Lung (tissue), 12 donors: ENCODE results near the gene ASCC3. TPM values are rescaled to one million over a fixed set of nuclear protein-coding genes. Genes with fewer than 3 reads are reported as not detected.

Experiments used
- ATAC-seq: fragments of 200-7000 bp; cut with Tn5 transposase; one replicate; pipeline ENCODE4 v1.9.1; 2020; ENCODE audit warnings: moderate number of reproducible peaks; ENCODE audit not compliant: insufficient read depth, low FRiP score
- DNase-seq, 3 donors: peaks; one replicate each; pipeline ENCODE4 v3.0.0-alpha.2; 2013 to 2017
- H3K27ac ChIP-seq, 2 donors: one replicate each; pipeline ENCODE4 v1.5.1; 2013; ENCODE audit warnings: mild to moderate bottlenecking in 2 of 2, moderate library complexity in 2 of 2, control low read depth in 1 of 2, inconsistent platforms in 1 of 2, low read depth in 1 of 2, low read length in 1 of 2
- H3K27me3 ChIP-seq, 3 donors: one replicate each; pipeline ENCODE4 v1.5.1; 2013; ENCODE audit warnings: low read length in 2 of 3; ENCODE audit not compliant: control insufficient read depth in 3 of 3, insufficient read depth in 3 of 3
- H3K36me3 ChIP-seq, 4 donors: one replicate each; pipeline ENCODE4 v1.5.1; 2013; ENCODE audit warnings: low read length in 4 of 4, mild to moderate bottlenecking in 1 of 4, moderate library complexity in 1 of 4; ENCODE audit not compliant: control insufficient read depth in 4 of 4, insufficient read depth in 4 of 4
- H3K4me1 ChIP-seq, 5 donors: one replicate each; pipeline ENCODE4 v1.5.1; 2013; ENCODE audit warnings: low read length in 5 of 5, mild to moderate bottlenecking in 2 of 5, moderate library complexity in 1 of 5; ENCODE audit not compliant: control insufficient read depth in 5 of 5, insufficient read depth in 5 of 5
- H3K4me3 ChIP-seq: one replicate; pipeline ENCODE4 v1.5.1; 2013; ENCODE audit warnings: mild to moderate bottlenecking, control low read depth, moderate library complexity
- H3K9ac ChIP-seq, 2 donors: one replicate each; pipeline ENCODE4 v1.5.1; 2013; ENCODE audit warnings: low read length in 2 of 2, control low read depth in 1 of 2; ENCODE audit not compliant: insufficient read depth in 1 of 2
- H3K9me3 ChIP-seq, 4 donors: one replicate each; pipeline ENCODE4 v1.5.1; 2013; ENCODE audit warnings: low read length in 3 of 4, mild to moderate bottlenecking in 1 of 4, moderate library complexity in 1 of 4; ENCODE audit not compliant: control insufficient read depth in 4 of 4, insufficient read depth in 3 of 4
- WGBS, 2 donors: extraction: QIAGEN DNeasy Blood & Tissue Kit; methylation state at CpG; one replicate each; pipeline ENCODE4 v1.1.7; 2013; 5-methylcytosine and 5-hydroxymethylcytosine counted together
- polyA plus RNA-seq, 2 donors: library from polyadenylated mRNA; stranded (reverse); fragments of 200-250 nt; gene quantifications; one replicate each; pipeline ENCODE4 v1.2.1, GENCODE V29; 2013
- total RNA-seq, 2 donors: library from RNA; depleted of rRNA in 1 of 2; stranded (reverse); fragments of >200 nt in 1 of 2; gene quantifications; one replicate each; pipeline ENCODE4 v1.2.1, GENCODE V29; 2014 to 2021
- TF ChIP-seq, protein P1 (sequence below): IDR thresholded peaks from 2 replicates; pipeline ENCODE4 v1.5.1; 2012; ENCODE audit warnings: mild to moderate bottlenecking; ENCODE audit errors: control extremely low read depth, extremely low read depth
- donor health status: control.
- donor health status: control.
- donor health status: Bipolar disorder and iron deficiency.
- donor health status: healthy.
- donor health status: DM: yes; HTN: yes; CAD: no.

Gene ASCC3
- total and polyA plus RNA-seq, 4 donors = 5.3 to 49.2 (median 22.0) TPM

DNA sequence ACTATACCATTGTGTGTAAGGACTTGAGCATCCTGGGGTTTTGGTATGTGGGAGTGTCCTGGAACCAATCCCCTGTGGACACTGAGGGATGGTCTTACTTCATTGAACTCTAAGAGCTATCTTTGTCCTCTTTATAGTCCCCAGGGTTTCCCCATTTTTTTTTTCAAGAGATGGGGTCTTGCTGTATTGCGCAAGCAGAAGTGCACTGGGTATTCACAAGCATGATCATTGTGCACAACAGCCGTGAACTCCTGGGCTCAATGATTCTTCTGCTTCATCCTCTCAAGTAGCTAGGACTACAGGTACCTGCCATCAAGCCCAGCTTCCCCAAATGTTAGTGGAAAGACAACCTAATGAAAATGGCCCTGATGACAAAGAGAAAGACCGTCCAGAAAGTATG, 2.2 kb upstream of the ASCC3 start:
- Histone ChIP-seq H3K4me3 (no peak overlapping the region), H3K27me3 (no peaks in the 10 kb centered on the region), H3K9me3 (no peaks in the 10 kb centered on the region), H3K9ac (no peak overlapping the region), H3K36me3 (peaks cover 0 to 4% (median 0%) of the 10 kb centered on the region in 4 donors), H3K27ac (no peak overlapping the region), H3K4me1 (peaks cover 0 to 15% (median 11%) of the 10 kb centered on the region in 5 donors)
- DNase-seq (no peak), ATAC-seq (no peak)
- 95 to 99% methylated on average over 3 of the region's 3 CpGs for WGBS, 2 donors
- TF ChIP-seq, protein P1, sequence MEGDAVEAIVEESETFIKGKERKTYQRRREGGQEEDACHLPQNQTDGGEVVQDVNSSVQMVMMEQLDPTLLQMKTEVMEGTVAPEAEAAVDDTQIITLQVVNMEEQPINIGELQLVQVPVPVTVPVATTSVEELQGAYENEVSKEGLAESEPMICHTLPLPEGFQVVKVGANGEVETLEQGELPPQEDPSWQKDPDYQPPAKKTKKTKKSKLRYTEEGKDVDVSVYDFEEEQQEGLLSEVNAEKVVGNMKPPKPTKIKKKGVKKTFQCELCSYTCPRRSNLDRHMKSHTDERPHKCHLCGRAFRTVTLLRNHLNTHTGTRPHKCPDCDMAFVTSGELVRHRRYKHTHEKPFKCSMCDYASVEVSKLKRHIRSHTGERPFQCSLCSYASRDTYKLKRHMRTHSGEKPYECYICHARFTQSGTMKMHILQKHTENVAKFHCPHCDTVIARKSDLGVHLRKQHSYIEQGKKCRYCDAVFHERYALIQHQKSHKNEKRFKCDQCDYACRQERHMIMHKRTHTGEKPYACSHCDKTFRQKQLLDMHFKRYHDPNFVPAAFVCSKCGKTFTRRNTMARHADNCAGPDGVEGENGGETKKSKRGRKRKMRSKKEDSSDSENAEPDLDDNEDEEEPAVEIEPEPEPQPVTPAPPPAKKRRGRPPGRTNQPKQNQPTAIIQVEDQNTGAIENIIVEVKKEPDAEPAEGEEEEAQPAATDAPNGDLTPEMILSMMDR = no peak

DNA sequence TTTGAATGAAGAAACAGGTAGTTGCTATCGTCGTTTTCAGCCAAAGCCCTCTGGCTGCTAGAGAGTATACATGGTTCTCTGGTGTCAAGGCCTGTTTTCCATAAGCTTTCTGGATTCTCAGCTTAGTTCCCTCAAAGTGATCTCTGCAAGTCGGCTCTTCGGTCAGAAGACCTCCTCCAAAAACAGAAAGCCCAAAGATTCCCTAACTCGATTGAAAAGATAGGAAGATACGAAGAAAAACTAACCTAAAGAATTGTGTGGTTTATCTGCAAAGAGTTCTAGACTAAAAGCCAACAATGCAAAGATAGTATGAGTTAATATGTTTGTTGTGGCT, 545 bp upstream of the ASCC3 start:
- ATAC-seq = no peak

DNA sequence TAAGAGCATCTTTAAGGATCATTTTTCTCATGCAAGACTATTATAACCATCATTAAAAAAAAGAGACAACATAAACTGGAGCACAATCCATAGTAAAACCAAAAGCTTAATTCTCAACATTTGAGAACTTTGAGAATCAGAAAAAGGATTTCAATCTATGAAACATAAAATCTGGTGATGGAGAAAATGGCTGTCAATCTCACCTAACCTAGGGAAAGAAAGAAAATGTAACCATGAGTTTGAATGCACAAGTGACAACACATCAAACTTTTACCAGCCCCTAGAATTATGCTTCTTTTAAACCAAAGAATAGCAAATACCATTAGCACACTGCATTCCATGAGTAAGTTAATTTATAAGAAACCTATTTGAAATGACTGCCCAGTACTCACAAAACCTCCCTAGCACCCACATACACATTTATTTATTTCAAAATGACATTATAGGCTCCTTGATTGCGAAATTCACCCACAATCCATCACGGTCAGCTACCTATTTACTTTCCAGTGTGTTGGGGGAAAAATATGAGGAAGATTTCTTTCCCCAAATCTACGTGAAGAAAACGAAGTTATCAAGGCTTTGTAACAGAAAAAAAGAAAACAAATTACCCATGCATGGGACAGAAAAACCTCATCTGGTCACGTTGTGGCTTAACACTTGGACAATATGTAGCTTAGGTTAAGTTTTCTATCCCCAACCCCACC, 828 bp downstream of the ASCC3 start:
- Histone ChIP-seq H3K4me3 (peak overlapping the region; percentile 84), H3K36me3 (peaks cover 0 to 4% (median 0%) of the 10 kb centered on the region in 4 donors), H3K4me1 (peaks cover 0 to 15% (median 11%) of the 10 kb centered on the region in 5 donors), H3K9me3 (no peaks in the 10 kb centered on the region), H3K9ac (peak overlapping the region; percentile 94 to 97), H3K27ac (peak overlapping the region; percentile 55 to 95), H3K27me3 (no peaks in the 10 kb centered on the region)
- 4 to 9% methylated on average over 5 of the region's 5 CpGs for WGBS, 2 donors
- ATAC-seq (no peak), DNase-seq (peak in 1 of 3 donors; percentile 40)
- TF ChIP-seq, protein P1 = no peak

More for the DNA sequence above, 545 bp upstream of the ASCC3 start:
- Histone ChIP-seq H3K27me3 (no peaks in the 10 kb centered on the region), H3K9me3 (no peaks in the 10 kb centered on the region), H3K4me1 (peaks cover 0 to 15% (median 11%) of the 10 kb centered on the region in 5 donors), H3K9ac (peak overlapping the region; percentile 94 to 97), H3K4me3 (peak overlapping the region; percentile 84), H3K36me3 (peaks cover 0 to 4% (median 0%) of the 10 kb centered on the region in 4 donors), H3K27ac (peak overlapping the region; percentile 55 to 95)
- TF ChIP-seq, protein P1 = no peak
- no peak for DNase-seq
- WGBS, 2 donors = 1 to 7% methylated on average over 6 of the region's 6 CpGs
